ENCODE data around the gene REPIN1. TPM values are rescaled to one million over a fixed set of nuclear protein-coding genes. Genes with fewer than 3 reads are reported as not detected.
A peak's percentile ranks its signal among the peaks of the same experiment; 100 is the strongest.

Gene REPIN1
- polyA plus RNA-seq, 1 of the 3 experiments (the other 2 are of a cell fraction), result 91.6 TPM

DNA sequence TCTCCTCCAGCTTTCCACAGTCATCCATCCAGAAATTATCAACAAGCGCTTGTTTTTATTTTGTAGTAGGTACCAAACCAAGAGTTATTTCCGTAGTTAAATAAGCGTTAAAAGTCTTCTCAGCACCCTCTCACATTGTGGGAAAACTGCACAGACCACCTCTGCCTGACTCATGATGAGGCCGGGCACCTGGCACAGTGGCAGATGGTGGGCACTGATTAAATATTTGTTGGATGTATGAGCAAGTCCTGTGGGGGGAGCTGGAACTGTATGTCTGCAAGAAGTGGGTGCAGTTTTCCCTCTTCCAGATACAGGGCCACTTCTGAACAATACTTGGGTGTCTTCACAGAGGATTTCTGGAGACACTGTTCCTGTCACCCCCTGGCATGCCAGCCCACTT lies 5.3 kb upstream of the REPIN1 start:
- Histone ChIP-seq H3K9me3 (no peaks in the 10 kb centered on the region), H3K4me3 (ENCODE audit: low read depth in 2 of 2, low read length in 1 of 2) (no peak overlapping the region), H3K4me2 (no peak overlapping the region), H4K20me1 (ENCODE audit: insufficient read depth) (no peaks in the 10 kb centered on the region), H3K9me2 (no peaks in the 10 kb centered on the region), H3F3A (replicated peaks; ENCODE audit: insufficient read depth) (peaks cover 10% of the 10 kb centered on the region), H3K27me3 (ENCODE audit: insufficient read depth) (no peaks in the 10 kb centered on the region), H2AFZ (ENCODE audit: low read depth) (no peak overlapping the region), H3K9ac (no peak overlapping the region), H3K36me3 (replicated peaks in 1 of 2; ENCODE audit: control insufficient read depth in 1 of 2, insufficient read depth in 2 of 2, low read length in 1 of 2) (no peaks in the 10 kb centered on the region), H3K4me1 (ENCODE audit: control insufficient read depth in 1 of 2, insufficient read depth in 2 of 2, low read depth in 1 of 2, low read length in 1 of 2) (peaks cover 8 to 14% of the 10 kb centered on the region in 2 experiments), H3K79me2 (ENCODE audit: insufficient read depth) (no peaks in the 10 kb centered on the region), H3K27ac (ENCODE audit: low read depth in 2 of 2, low read length in 1 of 2) (no peak overlapping the region)
- no peak; a peak in 1 of 4 replicates for TF ChIP-seq EP300 (IDR thresholded peaks at IDR 0.05; ENCODE audit: borderline replicate concordance in 1 of 2, low read depth in 1 of 2, low read length in 1 of 2)
- no peak for TF ChIP-seq NFIC (IDR thresholded peaks at IDR 0.05; ENCODE audit: borderline replicate concordance)
- no peak for TF ChIP-seq RCOR1 (IDR thresholded peaks at IDR 0.05; ENCODE audit: low read length)
- TF ChIP-seq, protein P1, sequence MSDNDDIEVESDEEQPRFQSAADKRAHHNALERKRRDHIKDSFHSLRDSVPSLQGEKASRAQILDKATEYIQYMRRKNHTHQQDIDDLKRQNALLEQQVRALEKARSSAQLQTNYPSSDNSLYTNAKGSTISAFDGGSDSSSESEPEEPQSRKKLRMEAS (IDR thresholded peaks at IDR 0.05; ENCODE audit: low read depth), result no peak
- no peak for TF ChIP-seq RXRA (IDR thresholded peaks at IDR 0.05; ENCODE audit: borderline replicate concordance, low read depth)
- TF ChIP-seq TCF12 (IDR thresholded peaks at IDR 0.05), result peak; percentile 83
- no peak for TF ChIP-seq SIN3A (IDR thresholded peaks at IDR 0.05; ENCODE audit: borderline replicate concordance, low read depth, low read length)
- no peak for TF ChIP-seq RAD21 (IDR thresholded peaks at IDR 0.05; ENCODE audit: low read length)
- TF ChIP-seq ELF1 (IDR thresholded peaks at IDR 0.05), result no peak
- TF ChIP-seq GABPA (IDR thresholded peaks at IDR 0.05; ENCODE audit: low read depth), result no peak
- no peak for TF ChIP-seq MEF2A (IDR thresholded peaks at IDR 0.05; ENCODE audit: borderline replicate concordance, low read depth)
- no peak; the same call in 1 of the 2 replicates for TF ChIP-seq JUND (IDR thresholded peaks at IDR 0.05)
- no peak for TF ChIP-seq POLR2AphosphoS5 (IDR thresholded peaks at IDR 0.05; ENCODE audit: low read depth, low read length)
- no peak for TF ChIP-seq FOXJ3 (CRISPR knock-in tag; IDR thresholded peaks at IDR 0.05)
- no peak for TF ChIP-seq MXI1 (IDR thresholded peaks at IDR 0.05; ENCODE audit: low read depth, low read length)
- peak; percentile 64 for TF ChIP-seq FOSL2 (IDR thresholded peaks at IDR 0.05; ENCODE audit: borderline replicate concordance, low read depth)
- TF ChIP-seq, protein P2, sequence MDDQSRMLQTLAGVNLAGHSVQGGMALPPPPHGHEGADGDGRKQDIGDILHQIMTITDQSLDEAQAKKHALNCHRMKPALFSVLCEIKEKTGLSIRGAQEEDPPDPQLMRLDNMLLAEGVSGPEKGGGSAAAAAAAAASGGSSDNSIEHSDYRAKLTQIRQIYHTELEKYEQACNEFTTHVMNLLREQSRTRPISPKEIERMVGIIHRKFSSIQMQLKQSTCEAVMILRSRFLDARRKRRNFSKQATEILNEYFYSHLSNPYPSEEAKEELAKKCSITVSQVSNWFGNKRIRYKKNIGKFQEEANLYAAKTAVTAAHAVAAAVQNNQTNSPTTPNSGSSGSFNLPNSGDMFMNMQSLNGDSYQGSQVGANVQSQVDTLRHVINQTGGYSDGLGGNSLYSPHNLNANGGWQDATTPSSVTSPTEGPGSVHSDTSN (IDR thresholded peaks at IDR 0.05), result 0 out of 2 replicates have a peak, but pooled peaks have one; percentile 14
- TF ChIP-seq YY1 (IDR thresholded peaks at IDR 0.05; ENCODE audit: low read depth), result no peak
- TF ChIP-seq, protein P3, sequence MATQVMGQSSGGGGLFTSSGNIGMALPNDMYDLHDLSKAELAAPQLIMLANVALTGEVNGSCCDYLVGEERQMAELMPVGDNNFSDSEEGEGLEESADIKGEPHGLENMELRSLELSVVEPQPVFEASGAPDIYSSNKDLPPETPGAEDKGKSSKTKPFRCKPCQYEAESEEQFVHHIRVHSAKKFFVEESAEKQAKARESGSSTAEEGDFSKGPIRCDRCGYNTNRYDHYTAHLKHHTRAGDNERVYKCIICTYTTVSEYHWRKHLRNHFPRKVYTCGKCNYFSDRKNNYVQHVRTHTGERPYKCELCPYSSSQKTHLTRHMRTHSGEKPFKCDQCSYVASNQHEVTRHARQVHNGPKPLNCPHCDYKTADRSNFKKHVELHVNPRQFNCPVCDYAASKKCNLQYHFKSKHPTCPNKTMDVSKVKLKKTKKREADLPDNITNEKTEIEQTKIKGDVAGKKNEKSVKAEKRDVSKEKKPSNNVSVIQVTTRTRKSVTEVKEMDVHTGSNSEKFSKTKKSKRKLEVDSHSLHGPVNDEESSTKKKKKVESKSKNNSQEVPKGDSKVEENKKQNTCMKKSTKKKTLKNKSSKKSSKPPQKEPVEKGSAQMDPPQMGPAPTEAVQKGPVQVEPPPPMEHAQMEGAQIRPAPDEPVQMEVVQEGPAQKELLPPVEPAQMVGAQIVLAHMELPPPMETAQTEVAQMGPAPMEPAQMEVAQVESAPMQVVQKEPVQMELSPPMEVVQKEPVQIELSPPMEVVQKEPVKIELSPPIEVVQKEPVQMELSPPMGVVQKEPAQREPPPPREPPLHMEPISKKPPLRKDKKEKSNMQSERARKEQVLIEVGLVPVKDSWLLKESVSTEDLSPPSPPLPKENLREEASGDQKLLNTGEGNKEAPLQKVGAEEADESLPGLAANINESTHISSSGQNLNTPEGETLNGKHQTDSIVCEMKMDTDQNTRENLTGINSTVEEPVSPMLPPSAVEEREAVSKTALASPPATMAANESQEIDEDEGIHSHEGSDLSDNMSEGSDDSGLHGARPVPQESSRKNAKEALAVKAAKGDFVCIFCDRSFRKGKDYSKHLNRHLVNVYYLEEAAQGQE (IDR thresholded peaks at IDR 0.05; ENCODE audit: low read depth, low read length), result no peak
- TF ChIP-seq, protein P4, sequence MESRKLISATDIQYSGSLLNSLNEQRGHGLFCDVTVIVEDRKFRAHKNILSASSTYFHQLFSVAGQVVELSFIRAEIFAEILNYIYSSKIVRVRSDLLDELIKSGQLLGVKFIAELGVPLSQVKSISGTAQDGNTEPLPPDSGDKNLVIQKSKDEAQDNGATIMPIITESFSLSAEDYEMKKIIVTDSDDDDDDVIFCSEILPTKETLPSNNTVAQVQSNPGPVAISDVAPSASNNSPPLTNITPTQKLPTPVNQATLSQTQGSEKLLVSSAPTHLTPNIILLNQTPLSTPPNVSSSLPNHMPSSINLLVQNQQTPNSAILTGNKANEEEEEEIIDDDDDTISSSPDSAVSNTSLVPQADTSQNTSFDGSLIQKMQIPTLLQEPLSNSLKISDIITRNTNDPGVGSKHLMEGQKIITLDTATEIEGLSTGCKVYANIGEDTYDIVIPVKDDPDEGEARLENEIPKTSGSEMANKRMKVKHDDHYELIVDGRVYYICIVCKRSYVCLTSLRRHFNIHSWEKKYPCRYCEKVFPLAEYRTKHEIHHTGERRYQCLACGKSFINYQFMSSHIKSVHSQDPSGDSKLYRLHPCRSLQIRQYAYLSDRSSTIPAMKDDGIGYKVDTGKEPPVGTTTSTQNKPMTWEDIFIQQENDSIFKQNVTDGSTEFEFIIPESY (IDR thresholded peaks at IDR 0.05; ENCODE audit: borderline replicate concordance, low read depth), result no peak
- no peak for TF ChIP-seq EZH2phosphoT487 (IDR thresholded peaks at IDR 0.05; ENCODE audit: borderline replicate concordance, low read depth)
- no peak for TF ChIP-seq SMC3 (IDR thresholded peaks at IDR 0.05; ENCODE audit: low read depth, low read length)
- TF ChIP-seq NRF1 (IDR thresholded peaks at IDR 0.05; ENCODE audit: low read depth, low read length), result no peak
- no peak for TF ChIP-seq FOXM1 (IDR thresholded peaks at IDR 0.05; ENCODE audit: low read depth)
- no peak for TF ChIP-seq TEAD4 (IDR thresholded peaks at IDR 0.05; ENCODE audit: borderline replicate concordance, insufficient read depth)
- no peak for TF ChIP-seq TAF1 (IDR thresholded peaks at IDR 0.05; ENCODE audit: borderline replicate concordance, low read depth, low read length)
- POLR2A ChIA-PET, result no interaction called here
- DNase-seq, result no peak
- CTCF ChIA-PET, result interaction anchor here (0.8 to 1.5 kb wide), 5 partner anchors 10 to 655 kb away, joined by 3 to 8 read pairs (median 4); no protein-coding TSS in a partner anchor
- 77% methylated on average over 4 of the region's 4 CpGs for WGBS (ENCODE audit: low lambda C conversion rate)
